ENCODE data around the gene CCNB1.

- no peak for TF ChIP-seq CTCF (IDR thresholded peaks at IDR 0.05)
- TF ChIP-seq POLR2A (IDR thresholded peaks at IDR 0.05), result no peak
These were observed 46.7 kb downstream of the CCNB1 start for GRCh38 chr5:69213513-69214215.
